ACHN (cell line): ENCODE measurements around the gene ADGRL2.
"Not testable (repeated sequence)": the region's sequence is repeated elsewhere in the genome, so short reads cannot be mapped to it uniquely, and the experiment has no call there.

Experiments used
- DNase-seq: peaks from one replicate; pipeline ENCODE4 v3.0.0-alpha.2; 2015
- in situ Hi-C: cut with HindIII; loops from 2 replicates; pipeline ENCODE4 v1.10.0; 2017; ENCODE audit warnings: low sequenced_read_pairs, low pct_ligation_motif_present, low pct_unique_long_range_greater_than_20kb

ADGRL2 gene

GRCh38 chr1:81877940-81878339 is 77.2 kb downstream of the ADGRL2 start:
- in situ Hi-C loops, result no loop called here
- peak; percentile 36 for DNase-seq

GRCh38 chr1:81878538-81878937 is 77.8 kb downstream of the ADGRL2 start:
- DNase-seq, result no peak
- in situ Hi-C loops, result no loop called here

- no peak for DNase-seq
- in situ Hi-C loops, result no loop called here
Measured at GRCh38 chr1:81880781-81881180, 80.0 kb downstream of the ADGRL2 start.

GRCh38 chr1:81885291-81885690 is 84.6 kb downstream of the ADGRL2 start:
- DNase-seq, result no peak
- in situ Hi-C loops, result no loop called here

GRCh38 chr1:81886292-81886691 is 85.6 kb downstream of the ADGRL2 start:
- in situ Hi-C loops, DNase-seq: not testable (repeated sequence)

DNA sequence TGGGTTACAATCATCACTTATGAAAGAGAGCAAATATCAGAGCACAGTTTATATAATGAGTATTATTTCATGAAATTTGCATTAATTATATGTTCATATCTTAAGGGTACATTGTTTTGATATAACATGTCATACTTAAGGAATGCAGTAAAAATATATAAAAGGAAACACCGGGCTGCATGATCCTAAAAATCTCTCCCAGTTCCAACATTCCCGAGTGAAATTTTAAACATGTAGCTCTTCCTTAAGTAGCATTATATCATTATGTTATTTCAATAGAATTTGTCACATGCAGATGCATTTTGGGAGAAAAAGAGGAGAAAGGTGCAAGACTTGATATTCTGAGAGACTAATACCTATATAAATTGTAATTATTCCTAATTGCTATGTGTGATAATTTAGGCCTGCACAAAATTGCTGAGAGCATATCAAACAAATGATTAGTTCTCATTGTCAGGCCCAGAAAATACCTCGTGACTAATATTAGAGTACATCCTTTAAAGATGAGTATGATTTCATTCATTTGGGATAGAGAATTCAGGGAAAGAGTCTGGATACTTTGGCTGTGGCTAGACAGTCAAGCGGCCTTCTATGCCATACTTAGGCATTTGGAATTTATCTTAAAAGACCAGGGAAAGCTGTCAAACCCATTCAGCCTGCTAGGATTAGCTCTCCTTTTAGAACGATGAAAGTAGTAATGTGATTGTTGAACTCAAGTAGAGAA is 86.8 kb downstream of the ADGRL2 start:
- no peak for DNase-seq
- in situ Hi-C loops, result no loop called here

GRCh38 chr1:81889166-81889565 is 88.4 kb downstream of the ADGRL2 start:
- in situ Hi-C loops, result no loop called here
- no peak for DNase-seq

- no peak for DNase-seq
- in situ Hi-C loops, result no loop called here
Measured at GRCh38 chr1:81894867-81895266, 94.1 kb downstream of the ADGRL2 start.

DNA sequence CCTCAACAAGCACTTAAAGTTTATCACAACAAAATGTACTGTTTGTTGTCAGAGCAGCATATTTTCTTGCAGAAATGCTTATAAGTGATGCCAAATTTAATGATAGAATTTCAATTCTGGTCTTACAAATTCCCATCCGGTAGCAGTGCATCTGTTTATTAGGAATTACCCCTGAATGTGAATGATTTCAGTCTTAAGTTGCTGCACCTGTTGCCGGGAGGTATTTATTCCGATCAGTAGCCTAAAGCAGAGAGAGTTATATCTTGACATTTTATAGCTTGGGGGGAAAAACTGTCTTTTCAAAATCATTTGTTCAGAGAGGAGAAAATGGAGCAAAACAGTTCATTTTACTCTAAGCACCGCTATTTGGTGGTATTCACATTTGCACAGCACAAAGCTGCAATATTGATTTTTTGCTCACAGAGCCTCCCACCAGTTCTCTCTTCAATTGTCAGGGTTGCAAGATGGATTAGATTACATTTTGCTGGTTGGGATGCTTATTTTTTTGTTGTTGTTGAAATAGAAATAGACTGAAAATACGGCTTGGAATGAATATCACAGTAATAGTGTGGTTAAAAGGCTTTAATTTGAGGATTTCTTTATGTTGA is 98.6 kb downstream of the ADGRL2 start:
- no peak for DNase-seq
- in situ Hi-C loops, result no loop called here

GRCh38 chr1:81907575-81907974 is 106.8 kb downstream of the ADGRL2 start:
- in situ Hi-C loops, result no loop called here

DNA sequence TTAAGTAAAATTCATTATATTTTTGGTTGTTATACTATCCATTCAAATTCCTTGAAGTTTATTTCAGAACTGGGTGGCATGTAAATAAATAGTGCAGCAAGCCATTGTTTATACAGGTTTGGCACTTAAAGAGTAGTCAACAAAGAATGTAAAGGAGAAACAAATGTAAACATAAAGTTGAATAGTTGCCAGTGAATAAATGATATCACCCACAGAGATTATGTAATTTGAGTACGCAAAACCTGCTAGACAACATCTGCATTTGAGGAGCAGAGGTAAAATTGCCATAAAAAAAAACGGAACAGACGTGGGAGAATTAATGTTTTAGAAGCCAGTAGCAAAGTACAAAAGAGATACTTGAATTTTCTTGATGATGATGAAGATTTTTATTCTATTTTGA is 111.6 kb downstream of the ADGRL2 start:
- in situ Hi-C loops, result no loop called here
- DNase-seq, result no peak

More at GRCh38 chr1:81907575-81907974, 106.8 kb downstream of the ADGRL2 start:
- DNase-seq, result no peak

DNA sequence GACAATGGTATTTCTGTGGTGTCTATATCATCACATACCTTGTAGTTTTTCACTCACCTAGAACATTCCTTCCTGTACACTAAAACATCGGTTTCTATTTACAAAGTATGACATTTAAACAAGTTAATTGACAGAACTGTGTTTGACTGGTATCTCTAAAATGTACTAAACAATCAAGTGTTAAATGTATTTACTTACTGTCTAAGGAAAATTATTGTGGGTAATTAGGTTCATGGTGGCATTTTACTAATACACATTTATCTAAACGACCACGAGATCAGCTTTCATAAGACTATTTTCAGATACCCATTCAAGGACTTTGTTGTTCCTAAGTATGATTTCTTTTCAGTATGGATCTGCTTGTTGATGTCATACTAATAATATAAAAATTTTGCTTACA is 115.2 kb downstream of the ADGRL2 start:
- in situ Hi-C loops, result no loop called here
- DNase-seq, result no peak

DNA sequence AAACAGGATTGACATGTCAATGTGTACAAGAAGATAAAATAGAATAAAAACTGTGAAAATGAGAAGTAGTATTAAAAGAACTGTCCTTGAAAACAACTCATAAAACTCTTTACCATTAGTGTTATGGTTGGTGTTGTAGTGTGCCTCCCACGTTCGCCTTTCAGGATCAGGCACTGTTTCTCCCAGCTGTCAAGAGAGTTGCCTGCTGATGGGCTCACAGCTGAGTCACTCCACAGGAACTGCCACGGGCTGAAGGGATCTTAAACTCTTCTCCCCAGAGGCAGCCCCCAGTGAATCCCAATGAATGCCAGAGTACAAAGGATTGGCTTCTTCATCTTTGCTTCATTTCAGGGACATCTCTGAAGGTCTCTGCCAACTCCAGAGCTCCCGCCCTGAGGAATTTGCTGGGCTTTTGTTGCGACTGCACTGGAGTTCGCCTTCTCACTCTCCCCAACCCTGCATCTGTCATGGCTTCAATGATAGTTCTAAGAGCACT is 119.6 kb downstream of the ADGRL2 start:
- in situ Hi-C loops, result no loop called here
- peak; percentile 48 for DNase-seq

GRCh38 chr1:81920886-81921285 is 120.2 kb downstream of the ADGRL2 start:
- in situ Hi-C loops, result no loop called here
- DNase-seq, result no peak

- in situ Hi-C loops, result no loop called here
- DNase-seq, result no peak
Measured at GRCh38 chr1:81921344-81921743, 120.6 kb downstream of the ADGRL2 start.

DNA sequence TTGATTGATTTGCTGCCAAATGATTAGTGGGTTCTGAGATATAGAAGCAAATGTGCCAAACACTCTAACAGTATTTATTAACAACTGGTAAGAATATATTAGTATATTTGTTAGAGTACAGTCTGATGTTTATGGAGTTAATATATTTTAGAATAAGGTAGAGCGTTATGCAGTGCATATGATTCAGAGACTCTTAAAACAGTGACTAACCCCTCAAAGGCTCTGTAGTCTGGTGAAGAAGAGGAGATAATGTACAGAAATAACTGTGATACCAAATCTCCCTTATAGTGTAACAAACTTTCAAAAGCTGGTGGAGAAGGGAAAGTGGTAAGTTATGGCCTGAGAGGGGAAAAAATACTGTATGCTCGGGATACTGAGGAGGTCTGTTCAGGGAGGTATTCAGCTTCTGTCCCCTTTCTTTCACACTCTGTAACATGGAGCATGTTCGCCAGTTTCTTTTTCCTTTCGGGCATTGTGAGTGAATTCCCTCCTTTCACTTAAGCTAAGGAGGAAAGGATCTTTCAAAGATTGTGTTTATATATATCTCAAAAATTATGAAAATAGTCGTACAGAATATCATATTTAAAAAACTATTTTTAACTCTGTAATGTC is 121.2 kb downstream of the ADGRL2 start:
- DNase-seq, result peak; percentile 6
- in situ Hi-C loops, result no loop called here

DNA sequence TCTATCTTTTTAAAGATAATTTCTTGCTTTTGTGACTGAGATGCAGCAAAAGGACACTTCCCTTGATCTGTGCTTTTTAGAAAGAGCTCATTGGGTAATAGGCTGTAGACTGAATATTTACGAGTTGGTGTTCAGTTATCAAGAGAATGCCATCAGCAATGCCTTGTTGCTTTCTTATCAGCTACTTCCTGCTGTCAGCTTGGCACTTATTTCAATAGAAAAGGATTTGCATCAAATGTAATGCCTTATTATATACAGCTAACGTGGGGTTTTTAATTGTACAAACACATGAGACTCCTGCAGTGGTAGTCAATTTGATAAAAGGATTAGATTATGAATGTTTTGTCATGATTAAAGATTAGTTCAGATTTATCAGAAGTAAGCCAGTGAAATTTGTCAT is 122.2 kb downstream of the ADGRL2 start:
- no peak for DNase-seq
- in situ Hi-C loops, result no loop called here

- in situ Hi-C loops, result no loop called here
- DNase-seq, result no peak
Measured at GRCh38 chr1:81929106-81929505, 128.4 kb downstream of the ADGRL2 start.

GRCh38 chr1:81936853-81937252 is 136.1 kb downstream of the ADGRL2 start:
- in situ Hi-C loops, result no loop called here
- DNase-seq, result no peak
